ENCODE results near the gene GLYR1.

- TF ChIP-seq CTCF (IDR thresholded peaks at IDR 0.05; ENCODE audit: low read depth, low read length, missing input control) (no peak), RXRA (IDR thresholded peaks at IDR 0.05) (no peak), MAX (IDR thresholded peaks at IDR 0.05) (no peak), JUND (IDR thresholded peaks at IDR 0.05) (no peak)
Observed at GRCh38 chr16:4890686-4891085, 43.6 kb upstream of the GLYR1 start.
